Measurements from ENCODE around the gene TAMM41.

GRCh38 chr3:11814663-11815062 is 32.0 kb downstream of the TAMM41 start:
- TF ChIP-seq CTCF (IDR thresholded peaks at IDR 0.05; ENCODE audit: insufficient read depth, low read depth, low read length): no peak
- TF ChIP-seq EZH2 (IDR thresholded peaks at IDR 0.05; ENCODE audit: insufficient read depth, low read length): no peak
